ENCODE measurements around the gene ARHGAP23. TPM values are rescaled to one million over a fixed set of nuclear protein-coding genes. Genes with fewer than 3 reads are reported as not detected.

Gene ARHGAP23
- total and polyA plus RNA-seq, 5 donors = 40.7 to 96.9 (median 74.0) TPM

GRCh38 chr17:38543403-38544174, 115.3 kb downstream of the ARHGAP23 start:
- 76% methylated on average over 20 of the region's 20 CpGs for WGBS
- Histone ChIP-seq H3K4me1 (ENCODE audit: control insufficient read depth, insufficient read depth, low read length) (no peaks in the 10 kb centered on the region), H3K27ac (ENCODE audit: low read length) (no peak overlapping the region), H3K27me3 (ENCODE audit: control insufficient read depth, insufficient read depth) (no peaks in the 10 kb centered on the region), H3K4me3 (ENCODE audit: low read length) (no peak overlapping the region), H3K9me3 (ENCODE audit: control insufficient read depth, low read length) (no peaks in the 10 kb centered on the region)
- ATAC-seq = no peak
- intact Hi-C loops (cut with DNase I) = no loop called here
- DNase-seq = no peak

DNA sequence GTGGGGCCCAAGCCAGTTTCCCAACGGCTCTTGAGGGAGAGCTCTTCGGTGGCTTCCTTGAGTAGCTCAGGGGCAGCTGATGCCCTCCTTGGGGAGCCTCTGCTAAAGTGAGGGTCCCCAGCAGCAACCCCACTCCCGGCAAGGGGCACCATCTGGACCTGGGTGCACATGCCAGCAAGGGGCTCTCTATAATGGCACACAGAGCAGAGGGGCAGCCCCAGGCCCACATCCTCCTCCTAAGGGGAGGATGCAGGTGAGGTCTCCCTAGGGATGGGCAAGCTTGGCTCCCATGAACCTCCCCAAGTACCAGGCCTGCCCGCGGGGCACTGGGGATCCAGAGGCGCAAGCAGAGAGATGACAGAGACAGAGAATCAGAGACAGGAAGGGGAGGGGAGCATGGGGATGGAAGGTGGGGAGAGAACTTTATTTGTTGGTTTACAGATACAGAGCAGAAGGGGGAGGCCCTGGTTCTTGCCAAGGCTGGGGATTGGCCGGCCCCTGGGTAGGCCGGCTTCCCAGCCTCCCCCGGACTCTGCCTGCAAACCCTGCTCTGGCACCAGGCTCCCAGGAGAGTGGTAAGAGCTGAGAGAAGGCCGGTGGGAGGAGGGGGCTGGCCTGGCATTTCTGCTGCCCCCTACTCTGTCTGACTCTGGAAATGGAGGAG, 116.0 kb downstream of the ARHGAP23 start:
- intact Hi-C loops (cut with DNase I) = no loop called here
- no peaks in the 10 kb centered on the region for H3K4me1 ChIP-seq (ENCODE audit: control insufficient read depth, insufficient read depth, low read length)
- H3K27ac ChIP-seq (ENCODE audit: low read length) = no peak overlapping the region
- no peaks in the 10 kb centered on the region for H3K9me3 ChIP-seq (ENCODE audit: control insufficient read depth, low read length)
- no peak overlapping the region for H3K4me3 ChIP-seq (ENCODE audit: low read length)
- no peak for DNase-seq
- no peaks in the 10 kb centered on the region for H3K27me3 ChIP-seq (ENCODE audit: control insufficient read depth, insufficient read depth)
- no peak for ATAC-seq
- WGBS = 72% methylated on average over 10 of the region's 10 CpGs

- WGBS = 83% methylated on average over 7 of the region's 7 CpGs
- intact Hi-C loops (cut with DNase I) = no loop called here
- no peaks in the 10 kb centered on the region for H3K9me3 ChIP-seq (ENCODE audit: control insufficient read depth, low read length)
- DNase-seq = no peak
- no peak for ATAC-seq
- H3K27ac ChIP-seq (ENCODE audit: low read length) = no peak overlapping the region
- no peaks in the 10 kb centered on the region for H3K4me1 ChIP-seq (ENCODE audit: control insufficient read depth, insufficient read depth, low read length)
- no peaks in the 10 kb centered on the region for H3K27me3 ChIP-seq (ENCODE audit: control insufficient read depth, insufficient read depth)
- H3K4me3 ChIP-seq (ENCODE audit: low read length) = no peak overlapping the region
These were observed 116.6 kb downstream of the ARHGAP23 start for GRCh38 chr17:38544839-38545209.

GRCh38 chr17:38545531-38546225, 117.4 kb downstream of the ARHGAP23 start:
- WGBS = 88% methylated on average over 12 of the region's 12 CpGs
- intact Hi-C loops (cut with DNase I) = no loop called here
- no peaks in the 10 kb centered on the region for H3K27me3 ChIP-seq (ENCODE audit: control insufficient read depth, insufficient read depth)
- H3K4me1 ChIP-seq (ENCODE audit: control insufficient read depth, insufficient read depth, low read length) = no peaks in the 10 kb centered on the region
- no peak overlapping the region for H3K27ac ChIP-seq (ENCODE audit: low read length)
- no peaks in the 10 kb centered on the region for H3K9me3 ChIP-seq (ENCODE audit: control insufficient read depth, low read length)
- DNase-seq (no peak), ATAC-seq (no peak)
- no peak overlapping the region for H3K4me3 ChIP-seq (ENCODE audit: low read length)

GRCh38 chr17:38546396-38546795, 118.1 kb downstream of the ARHGAP23 start:
- ATAC-seq = no peak
- DNase-seq = peak in 1 of 3 donors; percentile 39
- H3K27ac ChIP-seq (ENCODE audit: low read length) = no peak overlapping the region
- H3K4me3 ChIP-seq (ENCODE audit: low read length) = no peak overlapping the region
- WGBS = 87% methylated on average over 11 of the region's 11 CpGs
- intact Hi-C loops (cut with DNase I) = no loop called here
- H3K27me3 ChIP-seq (ENCODE audit: control insufficient read depth, insufficient read depth) = no peaks in the 10 kb centered on the region
- no peaks in the 10 kb centered on the region for H3K4me1 ChIP-seq (ENCODE audit: control insufficient read depth, insufficient read depth, low read length)
- H3K9me3 ChIP-seq (ENCODE audit: control insufficient read depth, low read length) = no peaks in the 10 kb centered on the region

DNA sequence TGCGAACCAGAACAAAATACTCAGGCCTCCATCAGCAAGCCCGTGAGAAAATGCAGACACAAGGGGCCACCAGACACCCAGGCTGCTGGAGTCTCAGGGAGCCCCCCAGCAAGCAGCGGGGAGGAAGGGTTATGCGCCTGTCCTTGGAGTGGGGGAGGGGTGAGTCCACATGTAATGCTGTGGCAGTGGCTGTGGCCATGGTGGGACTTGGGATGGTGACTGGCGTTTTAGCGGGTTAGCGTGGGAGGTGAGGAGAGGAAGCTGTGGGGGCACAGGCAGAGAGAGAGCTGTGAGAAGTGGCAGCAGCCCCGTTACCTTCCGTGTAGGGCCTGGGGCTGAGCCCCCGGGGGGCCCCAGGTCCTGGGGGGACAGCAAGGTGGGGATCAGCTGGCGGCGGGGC, 119.2 kb downstream of the ARHGAP23 start:
- 74% methylated on average over 12 of the region's 12 CpGs for WGBS

GRCh38 chr17:38549285-38549684, 121.0 kb downstream of the ARHGAP23 start:
- Histone ChIP-seq H3K27ac (ENCODE audit: low read length) (no peak overlapping the region), H3K4me1 (ENCODE audit: control insufficient read depth, insufficient read depth, low read length) (no peaks in the 10 kb centered on the region), H3K4me3 (ENCODE audit: low read length) (no peak overlapping the region), H3K27me3 (ENCODE audit: control insufficient read depth, insufficient read depth) (no peaks in the 10 kb centered on the region), H3K9me3 (ENCODE audit: control insufficient read depth, low read length) (no peaks in the 10 kb centered on the region)
- peak in 1 of 3 donors; percentile 68 for DNase-seq
- 73% methylated on average over 4 of the region's 4 CpGs for WGBS
- ATAC-seq = no peak
- intact Hi-C loops (cut with DNase I) = no loop called here

More for the DNA sequence above, 119.2 kb downstream of the ARHGAP23 start:
- intact Hi-C loops (cut with DNase I) = no loop called here
- H3K4me1 ChIP-seq (ENCODE audit: control insufficient read depth, insufficient read depth, low read length) = no peaks in the 10 kb centered on the region
- no peak overlapping the region for H3K4me3 ChIP-seq (ENCODE audit: low read length)
- no peak overlapping the region for H3K27ac ChIP-seq (ENCODE audit: low read length)
- DNase-seq (no peak), ATAC-seq (no peak)
- H3K27me3 ChIP-seq (ENCODE audit: control insufficient read depth, insufficient read depth) = no peaks in the 10 kb centered on the region
- H3K9me3 ChIP-seq (ENCODE audit: control insufficient read depth, low read length) = no peaks in the 10 kb centered on the region

DNA sequence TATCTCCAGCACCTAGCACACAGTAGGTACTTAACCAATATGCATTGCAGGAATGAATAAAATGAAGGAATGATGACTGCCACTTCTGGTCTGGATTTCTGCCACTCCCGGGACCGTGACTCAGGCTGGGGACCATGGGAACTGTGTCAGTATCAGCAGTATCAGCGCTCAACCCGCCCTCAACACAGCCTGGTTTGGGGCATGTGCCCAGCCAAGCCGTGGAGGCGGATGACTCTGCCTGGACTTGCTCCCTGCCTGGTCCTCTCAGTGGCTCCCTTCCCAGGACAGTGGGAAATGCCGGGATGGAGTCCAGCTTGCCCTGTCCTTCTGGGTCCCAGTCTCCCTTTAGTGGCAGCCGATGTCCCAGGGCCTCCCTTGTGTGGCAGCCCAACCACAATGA, 122.4 kb downstream of the ARHGAP23 start:
- DNase-seq (peak; percentile 72 to 85 (median 79)), ATAC-seq (peak; percentile 85 to 89)
- Histone ChIP-seq H3K9me3 (ENCODE audit: control insufficient read depth, low read length) (no peaks in the 10 kb centered on the region), H3K4me3 (ENCODE audit: low read length) (no peak overlapping the region), H3K27me3 (ENCODE audit: control insufficient read depth, insufficient read depth) (no peaks in the 10 kb centered on the region), H3K4me1 (ENCODE audit: control insufficient read depth, insufficient read depth, low read length) (no peaks in the 10 kb centered on the region), H3K27ac (ENCODE audit: low read length) (no peak overlapping the region)
- intact Hi-C loops (cut with DNase I) = loop anchor here in 1 of 4 donors (10.0 kb wide), 1 partner anchor 114 kb away; no protein-coding TSS in a partner anchor
- WGBS = 37% methylated on average over 8 of the region's 8 CpGs

- WGBS = 81% methylated on average over 9 of the region's 9 CpGs
- intact Hi-C loops (cut with DNase I) = loop anchor here in 1 of 4 donors (10.0 kb wide), 1 partner anchor 114 kb away; no protein-coding TSS in a partner anchor
- DNase-seq = no peak
- H3K27ac ChIP-seq (ENCODE audit: low read length) = no peak overlapping the region
- H3K4me1 ChIP-seq (ENCODE audit: control insufficient read depth, insufficient read depth, low read length) = no peaks in the 10 kb centered on the region
- peak in 1 of 2 donors; percentile 4 for ATAC-seq
- H3K4me3 ChIP-seq (ENCODE audit: low read length) = no peak overlapping the region
- H3K27me3 ChIP-seq (ENCODE audit: control insufficient read depth, insufficient read depth) = no peaks in the 10 kb centered on the region
- no peaks in the 10 kb centered on the region for H3K9me3 ChIP-seq (ENCODE audit: control insufficient read depth, low read length)
These were observed 122.9 kb downstream of the ARHGAP23 start for GRCh38 chr17:38551121-38551520.

GRCh38 chr17:38552343-38552742, 124.1 kb downstream of the ARHGAP23 start:
- Histone ChIP-seq H3K9me3 (ENCODE audit: control insufficient read depth, low read length) (no peaks in the 10 kb centered on the region), H3K4me3 (ENCODE audit: low read length) (no peak overlapping the region), H3K4me1 (ENCODE audit: control insufficient read depth, insufficient read depth, low read length) (no peaks in the 10 kb centered on the region), H3K27me3 (ENCODE audit: control insufficient read depth, insufficient read depth) (no peaks in the 10 kb centered on the region), H3K27ac (ENCODE audit: low read length) (no peak overlapping the region)
- ATAC-seq (no peak), DNase-seq (no peak)
- WGBS = 88% methylated on average over 17 of the region's 17 CpGs
- intact Hi-C loops (cut with DNase I) = loop anchor here in 1 of 4 donors (10.0 kb wide), 1 partner anchor 112 kb away; no protein-coding TSS in a partner anchor

All from right cardiac atrium (tissue), 5 donors.